GM21367 (cell line): ENCODE measurements around the gene MAFB.
A peak's percentile ranks its signal among the peaks of the same experiment; 100 is the strongest.

ENCODE experiments used
- ATAC-seq: cut with Tn5 transposase; IDR thresholded peaks from one replicate; pipeline ENCODE4 v1.9.1; 2021; ENCODE audit not compliant: unreplicated experiment

The MAFB gene

DNA sequence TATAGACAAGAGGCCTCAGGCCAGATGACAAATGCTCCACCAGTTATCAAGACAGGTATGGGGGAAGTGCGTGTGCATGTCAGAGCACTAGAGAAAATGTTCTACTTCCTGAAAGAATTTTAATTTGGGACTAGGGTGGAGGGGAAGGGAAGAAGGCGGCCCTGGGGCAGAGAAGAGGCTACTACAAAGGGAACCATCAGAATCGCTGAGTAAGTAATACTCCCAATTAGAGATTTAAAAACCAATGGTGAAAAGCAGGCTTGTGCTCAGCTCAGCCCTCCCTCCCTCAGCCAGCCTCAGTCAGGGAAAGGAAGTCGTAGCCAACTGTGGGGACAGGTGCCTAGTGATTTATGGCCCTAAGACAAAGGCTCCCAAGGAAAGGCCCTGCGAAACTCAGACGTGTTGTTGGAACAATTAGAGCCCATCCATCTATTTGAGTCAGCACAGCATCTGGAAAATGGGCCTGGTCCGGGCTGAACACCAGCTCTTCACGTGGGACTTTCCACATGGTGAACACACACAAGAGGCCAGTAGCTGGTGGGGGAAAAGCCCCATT is 15.0 kb upstream of the MAFB start:
- ATAC-seq = no peak

GRCh38 chr20:40702504-40702903 is 13.5 kb upstream of the MAFB start:
- ATAC-seq = no peak

DNA sequence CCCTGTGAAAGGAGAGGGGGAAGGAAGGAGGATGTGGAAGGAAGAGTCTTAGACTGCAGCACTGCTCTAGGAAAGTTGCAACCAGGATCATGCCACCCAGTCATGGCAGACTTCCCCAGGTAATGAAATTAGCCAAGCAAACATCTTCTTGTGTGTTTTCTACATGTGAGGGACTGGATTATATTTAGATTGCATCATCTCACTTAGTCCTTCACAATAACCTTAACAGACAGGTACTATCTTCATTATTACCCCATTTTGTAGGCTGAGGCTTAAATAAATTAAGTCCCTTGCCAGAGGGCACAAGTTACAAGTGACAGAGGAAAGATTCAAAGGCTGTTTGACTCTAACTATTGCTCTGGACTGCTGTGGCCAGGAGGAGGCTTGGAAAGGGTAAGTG is 9.7 kb upstream of the MAFB start:
- no peak for ATAC-seq

DNA sequence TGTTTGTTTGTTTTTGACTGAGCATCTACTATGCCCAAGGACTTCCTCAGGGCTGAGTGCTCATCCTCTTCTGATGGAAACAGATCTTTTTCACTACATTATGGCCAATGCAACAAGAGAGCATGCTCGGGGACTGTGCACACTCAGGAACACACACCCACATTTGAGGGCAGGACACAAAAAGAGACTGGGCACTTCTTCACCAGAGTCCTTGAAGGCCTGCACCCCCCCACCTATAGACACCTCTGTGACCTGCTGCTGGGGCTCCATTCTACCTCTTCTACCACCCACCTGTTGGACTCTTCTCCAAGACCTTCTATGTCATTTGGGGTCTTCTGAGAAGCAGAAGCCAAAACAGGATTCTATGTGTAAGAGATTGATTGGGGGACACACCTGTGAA is 9.2 kb upstream of the MAFB start:
- no peak for ATAC-seq

GRCh38 chr20:40697541-40697940 is 8.5 kb upstream of the MAFB start:
- no peak for ATAC-seq

DNA sequence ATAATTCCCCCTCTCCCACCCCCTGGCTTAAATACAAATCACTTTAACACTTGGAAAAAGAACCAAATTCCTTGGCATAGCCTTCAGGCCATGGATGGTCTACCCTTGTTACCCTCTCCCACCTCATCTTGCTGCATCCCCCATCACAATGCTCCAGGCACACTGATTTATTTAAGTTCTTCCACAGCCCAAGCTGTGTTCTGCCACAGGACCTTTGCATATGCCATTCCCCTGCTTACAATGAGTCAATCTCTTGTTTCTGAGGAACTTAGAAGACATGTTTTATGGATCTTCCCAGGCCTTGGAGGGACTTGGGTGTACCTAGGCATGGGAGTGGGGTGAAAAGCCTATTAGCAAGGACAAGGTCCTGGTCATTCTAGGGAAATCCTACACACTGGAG is 6.2 kb upstream of the MAFB start:
- no peak for ATAC-seq

GRCh38 chr20:40694246-40694645 is 5.2 kb upstream of the MAFB start:
- ATAC-seq = no peak

DNA sequence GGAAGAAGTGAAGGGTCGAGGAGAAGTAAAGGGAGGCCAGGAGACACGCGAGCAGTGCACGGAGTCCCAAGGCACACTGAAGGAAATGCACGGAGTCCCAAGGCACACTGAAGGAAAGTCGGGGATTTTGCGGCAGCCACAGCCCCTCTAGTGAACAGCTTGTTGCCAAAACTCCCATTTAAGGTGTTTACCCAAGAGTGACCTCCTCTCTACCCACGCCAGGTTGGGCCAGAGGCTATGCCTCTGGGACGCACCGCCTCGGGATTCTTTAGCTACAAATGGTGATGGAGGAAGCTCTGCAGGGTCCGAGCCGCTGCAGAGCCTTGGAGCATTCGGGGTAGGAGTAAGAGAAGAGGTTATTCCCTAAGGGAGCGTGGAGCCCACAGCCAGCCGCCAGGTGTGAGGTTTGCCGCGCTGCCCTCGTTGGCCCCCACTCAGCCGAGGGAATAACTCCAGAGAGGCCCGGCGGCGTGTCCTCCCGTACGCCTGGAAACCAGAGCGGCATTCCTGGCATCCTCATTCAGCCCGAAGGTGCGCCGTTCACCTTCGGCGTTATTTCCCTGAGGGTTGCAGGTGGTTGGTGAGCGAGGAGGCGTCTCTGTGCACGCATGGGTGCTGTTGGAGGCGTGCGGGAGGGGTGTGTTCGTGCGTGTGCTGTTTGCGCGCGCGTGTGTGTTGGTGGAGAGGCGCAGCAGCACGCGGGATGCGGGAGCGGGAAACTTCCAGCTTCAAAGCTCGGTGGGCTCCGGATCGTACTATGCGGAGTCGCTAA is 3.4 kb upstream of the MAFB start:
- ATAC-seq = no peak

- ATAC-seq = no peak
Observed at GRCh38 chr20:40691566-40692239, 2.7 kb upstream of the MAFB start.

- ATAC-seq = no peak
Observed at GRCh38 chr20:40690836-40691565, 2.0 kb upstream of the MAFB start.

DNA sequence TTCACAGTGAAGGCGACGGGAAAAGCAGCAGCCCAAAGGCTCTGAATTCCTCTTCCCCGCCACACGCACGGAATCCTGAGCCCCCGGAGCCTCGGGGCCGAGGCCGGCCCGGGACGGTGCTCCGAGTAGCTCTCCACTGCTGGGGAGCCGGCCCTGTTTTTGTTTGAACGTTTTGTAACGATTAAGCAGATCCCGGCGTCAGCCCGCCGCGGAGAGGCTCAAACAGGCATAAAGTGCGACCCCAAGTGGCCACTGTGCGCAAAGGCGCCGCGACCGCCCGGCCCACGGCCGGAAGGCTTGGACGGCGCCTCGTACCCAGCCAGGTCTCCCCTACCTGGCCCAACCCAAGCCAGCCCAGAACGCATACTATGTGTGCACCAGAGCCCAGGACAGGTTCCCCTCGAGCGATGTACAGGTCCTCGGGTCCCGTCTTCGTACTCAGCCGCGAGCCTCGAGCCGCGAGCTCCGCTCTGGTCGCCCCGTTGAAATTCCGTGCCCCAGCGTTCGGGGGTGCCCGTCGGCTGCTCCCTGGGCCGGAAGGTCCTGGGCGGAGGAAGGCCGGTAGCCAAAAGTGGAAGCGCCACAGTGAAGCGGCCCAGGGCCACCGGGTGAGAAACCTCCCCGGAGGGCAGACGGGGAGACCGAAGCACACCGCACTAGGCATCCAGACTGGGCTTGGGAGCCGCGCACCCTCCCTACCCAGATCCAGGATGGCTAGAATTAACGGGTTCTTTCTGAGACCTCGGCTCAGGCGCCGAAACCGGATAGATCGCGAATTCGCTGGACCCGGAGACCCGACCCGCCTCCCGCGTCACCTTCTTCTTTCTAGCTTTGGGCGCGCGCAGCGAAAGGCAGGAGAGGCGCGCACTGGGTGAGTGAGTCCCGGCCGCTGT is 1.2 kb upstream of the MAFB start:
- peak; percentile 64 for ATAC-seq

- ATAC-seq = no peak
Observed at GRCh38 chr20:40688129-40689099, 622 bp downstream of the MAFB start.

GRCh38 chr20:40687384-40688128 is 1.5 kb downstream of the MAFB start:
- no peak for ATAC-seq

DNA sequence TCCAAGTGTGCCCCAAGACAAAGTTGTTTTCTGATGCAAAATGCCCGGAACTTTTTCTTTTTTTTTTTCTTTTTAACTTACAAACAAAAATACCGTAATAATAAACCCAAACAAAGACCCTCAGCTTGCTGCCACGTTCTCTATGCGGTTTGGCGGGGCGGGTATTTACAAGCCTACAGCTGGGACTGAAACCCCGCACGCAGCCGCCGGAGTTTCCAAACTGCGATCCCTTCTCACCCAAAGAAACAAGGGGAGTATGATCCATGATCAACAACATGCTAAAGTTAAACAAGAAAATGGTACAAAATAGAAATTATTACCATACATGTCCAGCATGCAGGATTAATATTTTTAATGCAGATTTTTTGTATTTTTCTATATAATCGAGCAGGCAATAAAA is 2.1 kb downstream of the MAFB start:
- ATAC-seq = no peak

DNA sequence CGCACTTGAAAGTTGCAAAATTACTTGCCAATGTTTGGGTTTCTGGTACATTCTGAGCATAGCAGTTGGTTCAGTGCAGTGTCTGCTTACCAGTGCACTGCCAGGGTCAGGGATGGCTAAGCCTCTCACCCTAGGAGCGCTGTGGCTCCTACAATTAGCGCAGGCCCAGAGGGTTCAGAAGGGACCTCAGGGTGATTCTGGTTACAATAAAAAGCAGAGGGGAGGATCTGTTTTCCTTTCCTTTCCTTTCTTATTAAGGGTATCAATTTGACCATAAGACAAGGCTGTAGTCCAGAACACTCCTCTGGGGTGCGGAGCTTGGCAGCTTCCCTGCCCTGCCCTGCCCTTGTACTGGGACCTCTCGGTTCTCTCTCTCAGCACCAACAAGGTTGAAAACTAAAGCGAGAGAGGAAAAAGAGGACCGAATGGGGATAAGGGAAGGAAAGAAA is 2.6 kb downstream of the MAFB start:
- no peak for ATAC-seq

DNA sequence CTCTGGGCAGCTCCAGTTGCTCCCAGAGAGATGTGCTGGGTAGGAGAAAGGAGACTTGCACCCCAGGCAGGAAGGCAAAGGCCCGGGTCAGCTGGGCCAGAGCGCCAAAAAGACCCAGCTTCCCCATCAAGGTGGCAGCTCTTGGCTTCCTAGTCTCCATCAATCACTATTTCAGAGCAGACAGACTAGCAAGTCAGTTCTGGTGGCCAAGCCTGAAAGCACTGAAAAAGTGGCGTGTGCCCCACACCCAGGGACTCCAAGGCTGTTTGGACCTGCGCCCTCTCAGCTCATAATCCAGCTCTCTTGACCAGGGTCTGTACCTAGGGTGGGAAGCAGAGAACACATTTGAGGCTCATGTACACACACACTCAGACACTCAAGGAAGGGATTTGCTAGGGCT is 3.7 kb downstream of the MAFB start:
- ATAC-seq = no peak

- no peak for ATAC-seq
Observed at GRCh38 chr20:40683894-40684268, 5.2 kb downstream of the MAFB start.

DNA sequence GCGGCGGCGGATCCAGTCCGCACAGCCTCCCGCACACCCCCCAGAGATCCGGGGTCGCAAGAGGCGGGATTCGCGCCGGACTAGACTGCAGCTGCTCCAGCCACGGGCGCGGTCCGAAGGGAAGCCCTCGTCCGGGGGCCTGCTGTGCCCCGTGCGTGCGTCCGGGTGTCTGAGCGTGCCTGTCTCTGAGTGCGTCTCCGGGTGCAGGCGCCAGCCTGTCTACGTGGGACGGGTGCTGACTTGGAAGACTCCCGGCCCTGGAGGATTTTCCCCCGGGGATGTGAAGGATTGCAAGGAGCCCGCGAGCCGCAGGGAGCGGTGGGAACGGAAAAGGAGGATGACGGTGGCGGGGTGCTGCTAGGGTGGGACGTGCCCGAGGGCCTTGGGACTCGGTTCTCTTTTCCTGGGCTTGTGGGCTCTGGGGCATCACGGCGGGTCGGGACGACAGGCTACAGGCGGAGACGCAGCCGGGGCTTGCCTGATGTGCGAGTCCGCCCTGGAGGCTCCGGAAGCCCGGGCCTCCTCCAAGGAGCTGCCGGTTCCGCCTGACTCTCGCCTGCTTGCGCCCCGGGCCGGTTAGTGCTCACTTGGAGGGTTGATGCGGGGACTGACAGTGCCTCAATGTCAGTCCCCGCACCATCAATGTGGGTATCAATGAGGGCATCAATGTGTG is 5.7 kb downstream of the MAFB start:
- ATAC-seq = no peak
